WTC11 (cell line): ENCODE data around the gene DCD.

Experiments used
- ATF2 ChIP-seq: sonication (generic); formaldehyde crosslinking; IDR thresholded peaks from 2 replicates; pipeline ENCODE4 v1.8.1; 2022; ENCODE audit warnings: low read depth, missing genetic modification reagents, borderline replicate concordance
- CTCF ChIP-seq: fragments of 200-600 bp; IDR thresholded peaks from 2 replicates; pipeline ENCODE4 v1.8.0; 2022; ENCODE audit warnings: antibody characterized with exemption

GRCh38 chr12:54697851-54698250 lies 49.7 kb upstream of the DCD start:
- TF ChIP-seq CTCF (no peak), ATF2 (CRISPR knock-in tag) (no peak)
